ENCODE measurements around the gene CORIN.

DNA sequence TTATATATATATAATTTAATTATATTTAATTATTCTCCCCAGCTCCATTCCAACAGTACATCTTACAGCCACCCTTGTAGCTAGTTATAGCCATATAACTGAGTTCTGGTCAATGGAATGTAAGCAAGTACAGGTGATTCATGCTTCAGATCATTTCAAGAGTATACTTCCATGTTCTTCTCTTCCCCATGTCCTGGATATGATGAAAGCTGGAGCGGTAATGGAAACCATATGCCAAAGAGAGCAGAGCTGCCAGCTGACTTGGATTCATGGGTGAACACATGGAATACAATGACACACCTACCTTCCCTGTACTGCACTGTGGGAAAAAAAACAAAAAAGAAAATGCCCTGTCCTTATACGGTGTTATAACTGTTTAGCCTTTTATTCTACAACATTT lies 17.5 kb upstream of the CORIN start:
- no peak for TF ChIP-seq POLR2AphosphoS5 (IDR thresholded peaks at IDR 0.05)
- TF ChIP-seq, protein P1, sequence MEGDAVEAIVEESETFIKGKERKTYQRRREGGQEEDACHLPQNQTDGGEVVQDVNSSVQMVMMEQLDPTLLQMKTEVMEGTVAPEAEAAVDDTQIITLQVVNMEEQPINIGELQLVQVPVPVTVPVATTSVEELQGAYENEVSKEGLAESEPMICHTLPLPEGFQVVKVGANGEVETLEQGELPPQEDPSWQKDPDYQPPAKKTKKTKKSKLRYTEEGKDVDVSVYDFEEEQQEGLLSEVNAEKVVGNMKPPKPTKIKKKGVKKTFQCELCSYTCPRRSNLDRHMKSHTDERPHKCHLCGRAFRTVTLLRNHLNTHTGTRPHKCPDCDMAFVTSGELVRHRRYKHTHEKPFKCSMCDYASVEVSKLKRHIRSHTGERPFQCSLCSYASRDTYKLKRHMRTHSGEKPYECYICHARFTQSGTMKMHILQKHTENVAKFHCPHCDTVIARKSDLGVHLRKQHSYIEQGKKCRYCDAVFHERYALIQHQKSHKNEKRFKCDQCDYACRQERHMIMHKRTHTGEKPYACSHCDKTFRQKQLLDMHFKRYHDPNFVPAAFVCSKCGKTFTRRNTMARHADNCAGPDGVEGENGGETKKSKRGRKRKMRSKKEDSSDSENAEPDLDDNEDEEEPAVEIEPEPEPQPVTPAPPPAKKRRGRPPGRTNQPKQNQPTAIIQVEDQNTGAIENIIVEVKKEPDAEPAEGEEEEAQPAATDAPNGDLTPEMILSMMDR (IDR thresholded peaks at IDR 0.05; ENCODE audit: poor library complexity, severe bottlenecking): no peak
- TF ChIP-seq SMC3 (conservative IDR thresholded peaks at IDR 0.05; ENCODE audit: poor library complexity): no peak
- TF ChIP-seq EZH2 (IDR thresholded peaks at IDR 0.05; ENCODE audit: borderline replicate concordance, insufficient read depth, low read length, poor library complexity, severe bottlenecking): no peak
- TF ChIP-seq EP300 (conservative IDR thresholded peaks at IDR 0.05; ENCODE audit: poor library complexity, severe bottlenecking): no peak
- TF ChIP-seq MXI1 (conservative IDR thresholded peaks at IDR 0.05; ENCODE audit: poor library complexity, severe bottlenecking): no peak
- no peak for TF ChIP-seq RAD21 (conservative IDR thresholded peaks at IDR 0.05)
